Fibroblast of lung (primary cell): ENCODE data around the gene GIPC3. TPM values are rescaled to one million over a fixed set of nuclear protein-coding genes. Genes with fewer than 3 reads are reported as not detected.

Experiments used
- DNase-seq, 2 donors: peaks; one replicate each; pipeline versions ENCODE4 v3.0.0 to v3.0.0-alpha.2; 2010; ENCODE audit warnings: low read depth in 2 of 2
- H2AFZ ChIP-seq: 2 replicates; pipeline ENCODE4 v1.5.1; 2012; ENCODE audit warnings: low read length, control low read depth, inconsistent platforms
- H3K27ac ChIP-seq: 2 replicates; pipeline ENCODE4 v1.5.1; 2011; ENCODE audit warnings: low read length, control low read depth; ENCODE audit not compliant: insufficient read depth
- H3K27me3 ChIP-seq: 2 replicates; pipeline ENCODE4 v1.5.1; 2011; ENCODE audit warnings: mild to moderate bottlenecking, low read length; ENCODE audit not compliant: control insufficient read depth, insufficient read depth
- H3K36me3 ChIP-seq: 2 replicates; pipeline ENCODE4 v1.5.1; 2011; ENCODE audit warnings: low read length; ENCODE audit not compliant: control insufficient read depth, insufficient read depth
- H3K4me1 ChIP-seq: 2 replicates; pipeline ENCODE4 v1.5.1; 2011; ENCODE audit warnings: low read length; ENCODE audit not compliant: control insufficient read depth, insufficient read depth; ENCODE audit errors: extremely low read depth
- H3K4me2 ChIP-seq: 2 replicates; pipeline ENCODE4 v1.5.1; 2011; ENCODE audit warnings: low read length, control low read depth; ENCODE audit not compliant: insufficient read depth; ENCODE audit errors: extremely low read depth
- H3K4me3 ChIP-seq, 4 experiments: fragments of 200-600 bp in 1 of 4; sonication (generic) in 1 of 4; replicated peaks in 1 of 4; 2 replicates each; pipeline ENCODE4 v1.5.1; 2011 to 2016; ENCODE audit warnings: low read length in 4 of 4, low read depth in 3 of 4, mild to moderate bottlenecking in 3 of 4, control low read depth in 2 of 4, inconsistent platforms in 1 of 4, mixed read lengths in 1 of 4; ENCODE audit not compliant: insufficient read depth in 1 of 4; ENCODE audit errors: control extremely low read depth in 1 of 4
- H3K79me2 ChIP-seq: 2 replicates; pipeline ENCODE4 v1.5.1; 2012; ENCODE audit warnings: mild to moderate bottlenecking, low read length, inconsistent platforms; ENCODE audit not compliant: control insufficient read depth, insufficient read depth
- H3K9ac ChIP-seq: 2 replicates; pipeline ENCODE4 v1.5.1; 2011; ENCODE audit warnings: mild to moderate bottlenecking, low read length, control low read depth; ENCODE audit not compliant: insufficient read depth
- H3K9me3 ChIP-seq: 2 replicates; pipeline ENCODE4 v1.5.1; 2012; ENCODE audit warnings: low read depth, low read length; ENCODE audit not compliant: control insufficient read depth, insufficient read depth
- H4K20me1 ChIP-seq: 2 replicates; pipeline ENCODE4 v1.5.1; 2011; ENCODE audit warnings: low read length; ENCODE audit not compliant: control insufficient read depth, insufficient read depth; ENCODE audit errors: extremely low read depth
- CTCF ChIP-seq, 2 donors: IDR thresholded peaks in 1 of 2; conservative IDR thresholded peaks in 1 of 2; 1 replicate in 1 of 2; 2 replicates in 1 of 2; pipeline ENCODE4 v1.5.1; 2011 to 2012; ENCODE audit warnings: low read length in 2 of 2, control low read depth in 1 of 2, inconsistent platforms in 1 of 2, low read depth in 1 of 2, mild to moderate bottlenecking in 1 of 2
- EZH2 ChIP-seq: IDR thresholded peaks from 2 replicates; pipeline ENCODE4 v1.5.1; 2012; ENCODE audit warnings: low read length, control low read depth, mild to moderate bottlenecking; ENCODE audit errors: missing control alignments
- polyA minus RNA-seq: library from RNA; depleted of rRNA, polyadenylated mRNA; stranded (reverse); fragments of >200 nt; gene quantifications from 2 replicates; pipeline ENCODE4 v1.2.3, GENCODE V29; 2011; ENCODE audit warnings: low replicate concordance
- polyA plus RNA-seq, 2 donors: library from polyadenylated mRNA; depleted of rRNA in 1 of 2; stranded (reverse) in 1 of 2; unstranded in 1 of 2; fragments of >200 nt; gene quantifications; 2 replicates each; pipeline ENCODE4 v1.2.1, GENCODE V29; 2011 to 2012; ENCODE audit warnings: missing spikeins in 1 of 2
- total RNA-seq: library from RNA; depleted of rRNA; stranded (reverse); fragments of >200 nt; gene quantifications from 2 replicates; pipeline ENCODE4 v1.2.1, GENCODE V29; 2014

Gene GIPC3, protein sequence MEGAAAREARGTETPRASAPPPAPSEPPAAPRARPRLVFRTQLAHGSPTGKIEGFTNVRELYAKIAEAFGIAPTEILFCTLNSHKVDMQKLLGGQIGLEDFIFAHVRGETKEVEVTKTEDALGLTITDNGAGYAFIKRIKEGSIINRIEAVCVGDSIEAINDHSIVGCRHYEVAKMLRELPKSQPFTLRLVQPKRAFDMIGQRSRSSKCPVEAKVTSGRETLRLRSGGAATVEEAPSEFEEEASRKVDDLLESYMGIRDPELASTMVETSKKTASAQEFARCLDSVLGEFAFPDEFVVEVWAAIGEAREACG
- under 0.01 TPM in 2 replicates for total RNA-seq
- polyA plus RNA-seq: 0.20 and 0.60 TPM in 2 replicates
- polyA plus RNA-seq (2012): 0.17 and 0.83 TPM in 2 replicates
- polyA minus RNA-seq: 0.26 and 4.2 TPM in 2 replicates

DNA sequence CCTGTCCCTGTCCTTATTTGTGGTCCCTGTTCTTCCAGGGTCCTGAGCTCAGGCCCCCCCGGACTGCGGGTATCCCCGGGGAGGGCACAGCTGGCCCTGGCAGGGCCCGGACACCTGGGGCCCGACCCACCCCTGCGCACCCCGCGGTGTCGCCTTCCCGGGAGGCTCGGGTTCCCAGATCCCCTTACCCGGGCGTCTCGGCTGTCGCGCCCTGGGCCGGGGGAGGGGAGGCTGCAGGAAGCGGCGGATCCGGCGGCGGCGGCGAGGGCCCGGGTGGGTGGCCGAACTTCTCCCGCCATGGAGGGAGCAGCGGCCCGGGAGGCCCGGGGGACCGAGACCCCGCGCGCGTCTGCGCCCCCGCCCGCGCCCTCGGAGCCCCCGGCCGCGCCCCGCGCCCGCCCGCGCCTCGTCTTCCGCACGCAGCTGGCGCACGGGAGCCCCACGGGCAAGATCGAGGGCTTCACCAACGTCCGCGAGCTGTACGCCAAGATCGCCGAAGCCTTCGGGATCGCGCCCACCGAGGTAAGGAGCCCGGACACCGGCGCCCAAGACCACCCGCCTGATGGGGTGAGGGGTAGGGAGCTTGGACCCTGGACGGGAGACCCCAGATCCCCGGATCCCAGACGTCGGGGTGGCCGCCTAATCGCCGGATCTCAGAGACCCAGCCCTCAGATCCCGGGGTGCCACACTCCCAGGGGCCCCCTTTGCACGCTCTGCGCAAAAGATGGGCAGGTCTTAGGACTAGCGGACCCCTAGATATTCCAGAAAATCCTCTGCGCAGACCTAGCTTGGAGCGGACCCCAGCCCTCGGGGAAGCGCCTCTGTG lies at the start of gene GIPC3:
GIPC3 (plus strand) TSS at position 178 of the 826 bp plus-strand sequence; CDS start at position 298, 120 bp downstream.
- TF ChIP-seq EZH2: peak; percentile 58
- no peak for TF ChIP-seq CTCF (conservative IDR thresholded peaks at IDR 0.05 in 1 of 2, IDR thresholded peaks at IDR 0.05 in 1 of 2; ENCODE audit: low read depth in 1 of 2, low read length in 2 of 2)
- Histone ChIP-seq H3K4me2 (peak within 1 kb of the TSS; percentile 35), H3K27ac (no peak within 1 kb of the TSS), H3K9me3 (no peaks in the 10 kb centered on the region), H3K36me3 (no peaks in the 10 kb centered on the region), H3K27me3 (peaks cover 10% of the 10 kb centered on the region), H3K4me3 (peak within 1 kb of the TSS in 2 of 4 experiments; percentile 1 to 10), H3K9ac (peak within 1 kb of the TSS; percentile 30), H2AFZ (no peak within 1 kb of the TSS), H3K79me2 (no peaks in the 10 kb centered on the region), H4K20me1 (no peaks in the 10 kb centered on the region), H3K4me1 (peaks cover 3% of the 10 kb centered on the region)
- DNase-seq: no peak

DNA sequence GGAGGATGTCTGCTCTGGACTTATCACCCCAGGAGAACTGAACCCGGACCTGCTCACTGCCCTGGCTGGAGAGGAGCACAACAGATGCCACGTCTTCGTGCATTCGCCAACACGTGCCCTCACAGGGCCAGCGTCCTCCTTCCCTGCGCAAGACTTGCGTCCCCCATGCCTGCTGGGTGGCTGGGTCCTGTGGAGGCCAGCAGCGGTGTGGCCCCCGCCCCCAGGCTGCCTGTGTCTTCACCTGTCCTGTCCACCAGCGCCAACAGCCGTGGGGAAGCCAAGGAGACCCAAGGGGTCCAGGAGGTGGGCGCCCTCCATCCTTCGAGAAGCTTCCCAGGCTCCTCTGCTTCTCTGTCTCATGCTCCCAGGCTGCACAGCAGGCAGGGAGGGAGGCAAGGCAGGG lies 49.7 kb upstream of the GIPC3 start:
- no peak overlapping the region for H3K9ac ChIP-seq
- H3K4me3 ChIP-seq: no peak overlapping the region
- no peak overlapping the region for H3K27ac ChIP-seq
- no peaks in the 10 kb centered on the region for H3K9me3 ChIP-seq
- TF ChIP-seq CTCF (conservative IDR thresholded peaks at IDR 0.05 in 1 of 2, IDR thresholded peaks at IDR 0.05 in 1 of 2; ENCODE audit: low read depth in 1 of 2, low read length in 2 of 2) (no peak), EZH2 (no peak)
- DNase-seq: no peak
- H3K27me3 ChIP-seq: no peaks in the 10 kb centered on the region
- H3K36me3 ChIP-seq: peaks cover 37% of the 10 kb centered on the region
- H3K4me2 ChIP-seq: no peak overlapping the region
- H2AFZ ChIP-seq: no peak overlapping the region
- no peaks in the 10 kb centered on the region for H4K20me1 ChIP-seq
- peaks cover 5% of the 10 kb centered on the region for H3K4me1 ChIP-seq
- no peaks in the 10 kb centered on the region for H3K79me2 ChIP-seq

DNA sequence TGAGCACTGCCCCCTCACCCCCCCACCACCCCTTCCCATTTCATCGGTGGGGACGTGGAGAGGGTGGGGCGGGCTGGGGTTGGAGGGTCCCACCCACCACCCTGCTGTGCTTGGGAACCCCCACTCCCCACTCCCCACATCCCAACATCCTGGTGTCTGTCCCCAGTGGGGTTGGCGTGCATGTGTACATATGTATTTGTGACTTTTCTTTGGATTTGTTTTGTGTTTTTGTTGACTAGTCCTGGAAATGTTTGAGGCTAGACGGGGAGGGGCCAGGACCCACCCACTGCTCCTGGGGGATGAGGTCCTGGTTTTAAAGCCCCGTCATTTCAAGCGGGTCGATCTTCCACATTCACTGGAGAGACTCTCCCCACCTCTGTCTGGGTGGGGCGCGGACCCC lies 49.3 kb upstream of the GIPC3 start:
- Histone ChIP-seq H3K4me3 (no peak overlapping the region), H3K4me2 (no peak overlapping the region), H3K4me1 (peaks cover 5% of the 10 kb centered on the region), H4K20me1 (no peaks in the 10 kb centered on the region), H3K9ac (no peak overlapping the region), H3K27ac (no peak overlapping the region), H3K27me3 (no peaks in the 10 kb centered on the region), H3K79me2 (no peaks in the 10 kb centered on the region), H3K36me3 (peaks cover 35% of the 10 kb centered on the region), H3K9me3 (no peaks in the 10 kb centered on the region), H2AFZ (no peak overlapping the region)
- TF ChIP-seq CTCF (conservative IDR thresholded peaks at IDR 0.05 in 1 of 2, IDR thresholded peaks at IDR 0.05 in 1 of 2; ENCODE audit: low read depth in 1 of 2, low read length in 2 of 2) (no peak), EZH2 (no peak)
- DNase-seq: no peak
